Measurements from ENCODE around the gene TSPAN9. TPM values are rescaled to one million over a fixed set of nuclear protein-coding genes. Genes with fewer than 3 reads are reported as not detected.

Gene TSPAN9
- total RNA-seq, 1 experiment from 2014 or later: 13.2 TPM

GRCh38 chr12:3308063-3308462 is 230.9 kb downstream of the TSPAN9 start (continued):
- TF ChIP-seq CTCF (IDR thresholded peaks at IDR 0.05 in 2 of 3, conservative IDR thresholded peaks at IDR 0.05 in 1 of 3; ENCODE audit: borderline replicate concordance in 1 of 3, insufficient read depth in 1 of 3, low read depth in 2 of 3, low read length in 2 of 3) (no peak), POLR2AphosphoS5 (IDR thresholded peaks at IDR 0.05; ENCODE audit: low read depth, low read length) (no peak)

GRCh38 chr12:3308609-3309008 is 231.4 kb downstream of the TSPAN9 start:
- ChIA-PET CTCF (no interaction called here), RAD21 (ENCODE audit: low non-redundant PET in 1 of 2, low total read pairs in 2 of 2, uncharacterized antibody in 2 of 2, unreplicated experiment in 2 of 2) (interaction anchor here in 1 of 2 experiments (0.7 kb wide), 1 partner anchor 211 kb away, joined by 3 read pairs; no protein-coding TSS in a partner anchor), POLR2A (no interaction called here)
- no peak overlapping the region for H3K9ac ChIP-seq (ENCODE audit: low read length)
- H3K79me2 ChIP-seq (ENCODE audit: insufficient read depth, low read length): no peaks in the 10 kb centered on the region
- no peak overlapping the region for H3K27ac ChIP-seq (ENCODE audit: low read depth, low read length)
- no peaks in the 10 kb centered on the region for H3K9me2 ChIP-seq (ENCODE audit: insufficient read depth)
- TF ChIP-seq EGR1 (IDR thresholded peaks at IDR 0.05; ENCODE audit: low read depth): no peak
- TF ChIP-seq REST (IDR thresholded peaks at IDR 0.05; ENCODE audit: low read depth): no peak
- TF ChIP-seq TCF7L2 (IDR thresholded peaks at IDR 0.05; ENCODE audit: borderline replicate concordance, extremely low read depth, insufficient read depth, insufficient read length): no peak
- H2AFZ ChIP-seq (ENCODE audit: low read depth, low read length, poor library complexity, severe bottlenecking): no peak overlapping the region
- H3K36me3 ChIP-seq (ENCODE audit: control insufficient read depth in 1 of 2, insufficient read depth in 2 of 2, low read length in 2 of 2): no peaks in the 10 kb centered on the region
- ATAC-seq (no peak), DNase-seq (ENCODE audit: low read depth, low spot score) (no peak)
- no peaks in the 10 kb centered on the region for H3K27me3 ChIP-seq (ENCODE audit: insufficient read depth, low read length)
- no peaks in the 10 kb centered on the region for H3K9me3 ChIP-seq (ENCODE audit: control insufficient read depth in 1 of 2, insufficient read depth in 1 of 2, low read depth in 1 of 2, low read length in 2 of 2)
- no peaks in the 10 kb centered on the region for H4K20me1 ChIP-seq (ENCODE audit: insufficient read depth)
- intact Hi-C loops (cut with micrococcal nuclease): loop anchor here (10.0 kb wide), 1 partner anchor 216 kb away; no protein-coding TSS in a partner anchor
- peaks cover 48 to 67% of the 10 kb centered on the region in 2 experiments for H3K4me1 ChIP-seq (ENCODE audit: control insufficient read depth in 1 of 2, insufficient read depth in 2 of 2, low read length in 2 of 2)
- no peak overlapping the region for H3K4me2 ChIP-seq (ENCODE audit: low read length)
- no peak overlapping the region for H3K4me3 ChIP-seq (replicated peaks in 1 of 2; ENCODE audit: low read depth in 1 of 2, low read length in 2 of 2)
- BruUV-seq (replicated peaks): no TSS peak

Data from HCT116 (cell line).